Esophagus muscularis mucosa (tissue), 4 donors: ENCODE data around the gene PDLIM5. TPM values are rescaled to one million over a fixed set of nuclear protein-coding genes. Genes with fewer than 3 reads are reported as not detected.

Experiments
- DNase-seq: peaks from one replicate; pipeline ENCODE4 v3.0.0-alpha.2; 2017; ENCODE audit errors: extremely low spot score
- H3K27ac ChIP-seq, 4 donors: fragments of 200-600 bp; sonication (generic); replicated peaks in 1 of 4; 1 replicate in 3 of 4; 2 replicates in 1 of 4; pipeline ENCODE4 v1.5.1; 2016 to 2019; ENCODE audit warnings: mild to moderate bottlenecking in 1 of 4
- H3K27me3 ChIP-seq, 4 donors: fragments of 200-600 bp; sonication (generic); one replicate each; pipeline versions ENCODE4 v1.5.1 to v1.6.0; 2016 to 2019
- H3K36me3 ChIP-seq, 4 donors: fragments of 200-600 bp; sonication (generic); one replicate each; pipeline ENCODE4 v1.5.1; 2016 to 2019
- H3K4me1 ChIP-seq, 4 donors: fragments of 200-600 bp; sonication (generic); one replicate each; pipeline ENCODE4 v1.5.1; 2016 to 2019
- H3K4me3 ChIP-seq, 4 donors: fragments of 200-600 bp; sonication (generic); 1 replicate in 2 of 4; 2 replicates in 2 of 4; pipeline ENCODE4 v1.5.1; 2016 to 2019; ENCODE audit warnings: mild to moderate bottlenecking in 4 of 4, moderate library complexity in 1 of 4
- H3K9me3 ChIP-seq, 4 donors: fragments of 200-600 bp; sonication (generic); 1 replicate in 3 of 4; 2 replicates in 1 of 4; pipeline ENCODE4 v1.5.1; 2016 to 2019
- CTCF ChIP-seq, 3 experiments: fragments of 200-600 bp in 2 of 3; fragments of 450-650 bp in 1 of 3; sonication (generic) in 2 of 3; IDR thresholded peaks; one replicate each; pipeline ENCODE4 v1.5.1; 2017 to 2019; ENCODE audit warnings: antibody characterized with exemption in 3 of 3, mild to moderate bottlenecking in 2 of 3, moderate library complexity in 1 of 3
- EP300 ChIP-seq: sonication (generic); formaldehyde crosslinking; IDR thresholded peaks from one replicate; pipeline ENCODE4 v1.6.1; 2017; ENCODE audit warnings: antibody characterized with exemption
- POLR2A ChIP-seq: fragments of 450-650 bp; IDR thresholded peaks from one replicate; pipeline ENCODE4 v1.6.1; 2017; ENCODE audit warnings: antibody characterized with exemption, moderate library complexity, mild to moderate bottlenecking, low read depth
- POLR2AphosphoS5 ChIP-seq, 2 donors: sonication (generic); formaldehyde crosslinking; IDR thresholded peaks; one replicate each; pipeline ENCODE4 v1.6.1; 2017; ENCODE audit warnings: antibody characterized with exemption in 2 of 2
- WGBS: methylation state at CpG from one replicate; pipeline ENCODE4 v1.1.5; 2018; 5-methylcytosine and 5-hydroxymethylcytosine counted together
- intact Hi-C: fragments of 100-400 bp; cut with DNase I; formaldehyde crosslinking; loops from one replicate; pipeline ENCODE4 v1.15.1; 2023
- total RNA-seq, 4 donors: library from RNA; depleted of rRNA; stranded (reverse); fragments of >200 nt; gene quantifications; one replicate each; pipeline versions ENCODE4 v1.1.0 to v1.2.1, GENCODE V29; 2016

The PDLIM5 gene
- total RNA-seq, 4 donors from 2014 or later: 138 to 160 (median 146) TPM

GRCh38 chr4:94582517-94582916 lies 130.8 kb downstream of the PDLIM5 start:
- H3K27ac ChIP-seq: no peak overlapping the region
- TF ChIP-seq EP300 (no peak), POLR2A (no peak), POLR2AphosphoS5 (IDR thresholded peaks at IDR 0.05) (no peak), CTCF (IDR thresholded peaks at IDR 0.05) (no peak)
- peaks cover 17 to 36% (median 34%) of the 10 kb centered on the region in 4 donors for H3K4me1 ChIP-seq
- no peaks in the 10 kb centered on the region for H3K9me3 ChIP-seq
- WGBS: 69% methylated on average over 2 of the region's 2 CpGs
- intact Hi-C loops: loop anchor here (5.0 kb wide), 1 partner anchor 130 kb away; the partner anchor contains the start of gene PDLIM5
- H3K27me3 ChIP-seq: no peaks in the 10 kb centered on the region
- no peak for DNase-seq
- H3K4me3 ChIP-seq: no peak overlapping the region
- peaks cover 7 to 34% (median 13%) of the 10 kb centered on the region in 4 donors for H3K36me3 ChIP-seq

DNA sequence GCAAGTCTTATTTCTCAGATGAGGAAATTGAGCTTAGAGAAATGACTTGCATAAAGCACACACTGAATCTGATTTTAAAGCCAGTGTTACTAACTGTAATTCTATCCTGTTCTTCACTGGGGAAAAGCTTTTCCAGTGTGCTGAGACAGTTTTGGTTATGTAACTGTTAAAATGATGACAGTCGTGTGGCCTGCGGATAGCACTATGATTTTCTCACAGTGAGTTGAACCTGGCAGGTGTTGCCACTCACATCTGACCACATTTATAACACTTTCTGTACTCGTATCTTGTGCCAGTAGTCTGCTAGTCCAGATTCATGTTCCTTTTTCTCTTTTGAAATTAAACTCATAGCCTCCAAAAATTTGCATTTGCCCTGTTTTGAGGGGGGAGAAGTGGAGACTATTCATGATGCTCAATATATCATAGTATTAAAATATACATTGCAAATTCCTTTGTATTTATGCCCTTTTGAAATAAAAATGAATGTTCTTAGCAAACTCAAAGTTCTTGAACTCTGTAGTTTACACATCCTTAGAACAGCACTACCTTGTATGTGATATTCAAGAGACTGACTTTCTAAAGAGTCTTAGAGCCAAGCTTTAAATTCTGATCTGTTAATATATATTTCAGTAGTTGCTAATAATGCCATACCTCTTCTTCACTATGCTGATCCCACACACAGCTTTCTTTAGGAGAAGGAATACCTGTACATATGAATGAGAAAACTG lies 132.3 kb downstream of the PDLIM5 start:
- 44% methylated on average over 3 of the region's 3 CpGs for WGBS
- peaks cover 7 to 37% (median 18%) of the 10 kb centered on the region in 4 donors for H3K36me3 ChIP-seq

GRCh38 chr4:94588896-94589693 lies 137.4 kb downstream of the PDLIM5 start:
- TF ChIP-seq EP300 (no peak), POLR2AphosphoS5 (IDR thresholded peaks at IDR 0.05) (no peak), CTCF (IDR thresholded peaks at IDR 0.05) (no peak), POLR2A (no peak)
- H3K4me3 ChIP-seq: no peak overlapping the region
- DNase-seq: no peak
- no peaks in the 10 kb centered on the region for H3K9me3 ChIP-seq
- 85% methylated on average over 1 of the region's 1 CpG for WGBS
- intact Hi-C loops: no loop called here
- no peaks in the 10 kb centered on the region for H3K27me3 ChIP-seq
- H3K36me3 ChIP-seq: peaks cover 12 to 59% (median 30%) of the 10 kb centered on the region in 4 donors
- no peak overlapping the region for H3K27ac ChIP-seq
- H3K4me1 ChIP-seq: peaks cover 6 to 21% (median 15%) of the 10 kb centered on the region in 4 donors

More for the DNA sequence above, 132.3 kb downstream of the PDLIM5 start:
- no peak for TF ChIP-seq POLR2A
- no peak for TF ChIP-seq CTCF (IDR thresholded peaks at IDR 0.05)
- TF ChIP-seq EP300: no peak
- no peak for TF ChIP-seq POLR2AphosphoS5 (IDR thresholded peaks at IDR 0.05)
- Histone ChIP-seq H3K4me1 (peaks cover 13 to 33% (median 31%) of the 10 kb centered on the region in 4 donors), H3K4me3 (no peak overlapping the region), H3K27ac (no peak overlapping the region), H3K9me3 (no peaks in the 10 kb centered on the region), H3K27me3 (no peaks in the 10 kb centered on the region)
- DNase-seq: no peak
- intact Hi-C loops: loop anchor here (5.0 kb wide), 1 partner anchor 132 kb away; the partner anchor contains the start of gene PDLIM5

GRCh38 chr4:94590493-94590892 lies 138.8 kb downstream of the PDLIM5 start:
- Histone ChIP-seq H3K36me3 (peaks cover 11 to 48% (median 28%) of the 10 kb centered on the region in 4 donors), H3K4me1 (peaks cover 9 to 21% (median 17%) of the 10 kb centered on the region in 4 donors), H3K9me3 (no peaks in the 10 kb centered on the region), H3K27me3 (no peaks in the 10 kb centered on the region), H3K27ac (no peak overlapping the region), H3K4me3 (no peak overlapping the region)
- 32% methylated on average over 2 of the region's 2 CpGs for WGBS
- intact Hi-C loops: no loop called here
- TF ChIP-seq POLR2A: no peak
- TF ChIP-seq EP300: no peak
- TF ChIP-seq POLR2AphosphoS5 (IDR thresholded peaks at IDR 0.05): no peak
- no peak for TF ChIP-seq CTCF (IDR thresholded peaks at IDR 0.05)
- no peak for DNase-seq
